Measurements from ENCODE around the gene HDAC1. TPM values are rescaled to one million over a fixed set of nuclear protein-coding genes. Genes with fewer than 3 reads are reported as not detected.
A peak's percentile ranks its signal among the peaks of the same experiment; 100 is the strongest.

The HDAC1 gene
- total RNA-seq, 2 experiments from 2014 or later = 126 to 127 TPM

GRCh38 chr1:32247983-32248889 is 43.6 kb upstream of the HDAC1 start:
- peaks cover 41% of the 10 kb centered on the region for H3K4me1 Mint-ChIP-seq (ENCODE audit: low read depth)
- peak; percentile 96 for TF ChIP-seq CTCF (IDR thresholded peaks at IDR 0.05)
- H3K27me3 Mint-ChIP-seq = no peaks in the 10 kb centered on the region
- H3K4me3 Mint-ChIP-seq = peak overlapping the region; percentile 50
- peak; percentile 92 for DNase-seq
- ATAC-seq = peak; percentile 21
- ChIA-PET CTCF (interaction anchor here (0.6 to 7.4 kb wide), 45 partner anchors 8 to 175 kb away, joined by 3 to 56 read pairs (median 4); partner anchors contain the start of genes CCDC28B, DCDC2B, HDAC1 and IQCC), POLR2A (interaction anchor here (0.6 to 9.1 kb wide), 15 partner anchors 8 to 112 kb away, joined by 3 to 93 read pairs (median 8); partner anchors contain the start of genes HDAC1, MARCKSL1 and TXLNA)
- H3K36me3 Mint-ChIP-seq (ENCODE audit: low read depth) = peaks cover 24% of the 10 kb centered on the region
- H3K9me3 Mint-ChIP-seq = no peaks in the 10 kb centered on the region
- intact Hi-C loops (cut with micrococcal nuclease) = no loop called here
- peak overlapping the region; percentile 99 for H3K27ac Mint-ChIP-seq

- H3K4me1 Mint-ChIP-seq (ENCODE audit: low read depth) = peaks cover 48% of the 10 kb centered on the region
- no peaks in the 10 kb centered on the region for H3K9me3 Mint-ChIP-seq
- peaks cover 36% of the 10 kb centered on the region for H3K36me3 Mint-ChIP-seq (ENCODE audit: low read depth)
- ChIA-PET CTCF (interaction anchor here (1.2 to 7.4 kb wide), 12 partner anchors 7 to 139 kb away, joined by 3 to 56 read pairs (median 8); partner anchors contain the start of genes HDAC1, MARCKSL1 and TXLNA), POLR2A (interaction anchor here (0.6 to 9.1 kb wide), 32 partner anchors 9 to 316 kb away, joined by 3 to 93 read pairs (median 5); partner anchors contain the start of genes BSDC1, CCDC28B, HDAC1 and MARCKSL1)
- intact Hi-C loops (cut with micrococcal nuclease) = no loop called here
- DNase-seq (peak; percentile 94), ATAC-seq (peak; percentile 70)
- H3K27me3 Mint-ChIP-seq = no peaks in the 10 kb centered on the region
- no peak for TF ChIP-seq CTCF (IDR thresholded peaks at IDR 0.05)
- H3K4me3 Mint-ChIP-seq = peak overlapping the region; percentile 100
- H3K27ac Mint-ChIP-seq = peak overlapping the region; percentile 99
Observed at GRCh38 chr1:32249831-32250525, 41.9 kb upstream of the HDAC1 start.

- Mint-ChIP-seq H3K4me3 (peak within 1 kb of the TSS; percentile 100), H3K4me1 (ENCODE audit: low read depth) (peaks cover 53% of the 10 kb centered on the region), H3K27ac (peak within 1 kb of the TSS; percentile 99), H3K36me3 (ENCODE audit: low read depth) (peaks cover 42% of the 10 kb centered on the region), H3K27me3 (no peaks in the 10 kb centered on the region), H3K9me3 (no peaks in the 10 kb centered on the region)
- ATAC-seq (peak; percentile 40), DNase-seq (peak; percentile 91)
- ChIA-PET CTCF (interaction anchor here (0.6 to 7.4 kb wide), 12 partner anchors 8 to 121 kb away, joined by 3 to 56 read pairs (median 4); partner anchors contain the start of genes HDAC1 and MARCKSL1), POLR2A (interaction anchor here (0.6 to 9.1 kb wide), 29 partner anchors 10 to 837 kb away, joined by 3 to 93 read pairs (median 5); partner anchors contain the start of genes BSDC1, CCDC28B, HDAC1 and MARCKSL1)
- no peak for TF ChIP-seq CTCF (IDR thresholded peaks at IDR 0.05)
- intact Hi-C loops (cut with micrococcal nuclease) = no loop called here
Observed at GRCh38 chr1:32250893-32251716, 40.8 kb upstream of the HDAC1 start, which contains the start of gene LCK. Gene LCK (plus strand): TSS chr1:32251265. CDS start chr1:32274330, 23,065 bp downstream.

Measured in activated CD8-positive, alpha-beta T cell treated with anti-CD3 and anti-CD28 coated beads for 36 hours (primary cell).